ENCODE measurements around the gene GPHN.

DNA sequence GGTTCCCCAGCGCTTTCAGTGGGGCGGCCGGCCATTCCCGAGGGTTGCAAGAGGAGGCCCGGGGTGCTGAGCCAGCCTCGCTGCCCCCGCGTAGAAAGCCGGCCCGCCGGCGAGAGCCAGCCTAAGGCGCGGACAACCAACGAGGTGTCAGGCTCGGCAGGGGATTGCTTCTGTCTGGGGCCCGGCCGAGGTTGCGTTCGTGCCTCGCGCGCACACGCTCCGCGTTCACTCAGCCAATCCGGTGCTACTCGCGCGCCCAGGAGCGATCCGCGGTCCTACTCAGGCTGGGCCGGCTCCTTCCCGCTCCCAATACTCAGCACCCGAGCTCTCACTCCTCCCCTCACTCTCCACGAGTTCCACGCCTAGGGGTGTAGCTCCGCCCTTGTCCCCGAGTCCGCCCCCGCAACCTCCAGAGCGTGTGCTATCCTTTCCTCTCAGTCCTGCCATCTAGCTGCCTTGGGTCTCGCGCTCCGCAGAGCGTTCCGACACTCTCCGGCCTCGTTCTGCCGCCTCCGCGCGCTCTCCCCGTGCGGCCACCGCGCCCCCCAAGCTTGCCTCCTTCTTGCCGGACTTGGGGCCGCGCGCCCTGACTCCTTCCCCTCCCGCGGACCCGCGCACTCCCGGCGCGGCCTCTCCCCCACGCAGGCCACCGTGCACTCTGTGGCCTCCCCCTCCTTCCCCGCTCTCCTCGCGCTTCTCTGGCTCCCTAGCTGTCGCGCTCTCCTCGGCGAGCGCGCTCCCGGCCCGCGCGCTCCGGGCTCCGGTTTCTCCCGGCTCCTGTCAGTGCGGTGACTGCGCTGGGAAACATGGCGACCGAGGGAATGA is at the start of gene GPHN:
- TF ChIP-seq, protein P1, sequence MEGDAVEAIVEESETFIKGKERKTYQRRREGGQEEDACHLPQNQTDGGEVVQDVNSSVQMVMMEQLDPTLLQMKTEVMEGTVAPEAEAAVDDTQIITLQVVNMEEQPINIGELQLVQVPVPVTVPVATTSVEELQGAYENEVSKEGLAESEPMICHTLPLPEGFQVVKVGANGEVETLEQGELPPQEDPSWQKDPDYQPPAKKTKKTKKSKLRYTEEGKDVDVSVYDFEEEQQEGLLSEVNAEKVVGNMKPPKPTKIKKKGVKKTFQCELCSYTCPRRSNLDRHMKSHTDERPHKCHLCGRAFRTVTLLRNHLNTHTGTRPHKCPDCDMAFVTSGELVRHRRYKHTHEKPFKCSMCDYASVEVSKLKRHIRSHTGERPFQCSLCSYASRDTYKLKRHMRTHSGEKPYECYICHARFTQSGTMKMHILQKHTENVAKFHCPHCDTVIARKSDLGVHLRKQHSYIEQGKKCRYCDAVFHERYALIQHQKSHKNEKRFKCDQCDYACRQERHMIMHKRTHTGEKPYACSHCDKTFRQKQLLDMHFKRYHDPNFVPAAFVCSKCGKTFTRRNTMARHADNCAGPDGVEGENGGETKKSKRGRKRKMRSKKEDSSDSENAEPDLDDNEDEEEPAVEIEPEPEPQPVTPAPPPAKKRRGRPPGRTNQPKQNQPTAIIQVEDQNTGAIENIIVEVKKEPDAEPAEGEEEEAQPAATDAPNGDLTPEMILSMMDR (IDR thresholded peaks at IDR 0.05): peak in 11 of 12 donors; percentile 15 to 79 (median 37)
- peak in 1 of 2 donors; percentile 75 for TF ChIP-seq POLR2A (IDR thresholded peaks at IDR 0.05)

All from heart left ventricle (tissue), 13 donors.